Mesenchymal stem cell (in vitro differentiated cells and primary cell): ENCODE results near the gene ASTN2.

Experiments used
- DNase-seq: peaks from one replicate; pipeline ENCODE4 v3.0.0-alpha.2; 2013
- H2AFZ ChIP-seq: one replicate; pipeline ENCODE4 v1.6.1; 2013; ENCODE audit warnings: low read depth, mild to moderate bottlenecking, control low read depth, inconsistent platforms, low read length, moderate library complexity
- H2AK5ac ChIP-seq: 2 replicates; pipeline ENCODE4 v1.6.1; 2013; ENCODE audit warnings: low read length, moderate library complexity, mild to moderate bottlenecking, inconsistent platforms; ENCODE audit not compliant: severe bottlenecking
- H2BK120ac ChIP-seq: one replicate; pipeline ENCODE4 v1.6.1; 2013; ENCODE audit warnings: low read depth, mild to moderate bottlenecking, inconsistent platforms, low read length, moderate library complexity
- H2BK12ac ChIP-seq, 2 experiments: one replicate each; pipeline ENCODE4 v1.6.1; 2013; ENCODE audit warnings: inconsistent platforms in 2 of 2, low read length in 2 of 2, mild to moderate bottlenecking in 2 of 2, moderate library complexity in 2 of 2, control low read depth in 1 of 2
- H2BK15ac ChIP-seq: one replicate; pipeline ENCODE4 v1.6.1; 2013; ENCODE audit warnings: mild to moderate bottlenecking, low read depth, inconsistent platforms; ENCODE audit not compliant: poor library complexity, severe bottlenecking
- H2BK5ac ChIP-seq: 2 replicates; pipeline ENCODE4 v1.6.1; 2013; ENCODE audit warnings: low read depth, mild to moderate bottlenecking, low read length, control low read depth, inconsistent platforms; ENCODE audit not compliant: poor library complexity, severe bottlenecking
- H3K14ac ChIP-seq, 2 experiments: one replicate each; pipeline ENCODE4 v1.6.1; 2013; ENCODE audit warnings: inconsistent platforms in 2 of 2, low read length in 2 of 2, control low read depth in 1 of 2, mild to moderate bottlenecking in 1 of 2, moderate library complexity in 1 of 2
- H3K18ac ChIP-seq, 2 experiments: one replicate each; pipeline ENCODE4 v1.6.1; 2013; ENCODE audit warnings: inconsistent platforms in 2 of 2, low read length in 2 of 2, control low read depth in 1 of 2, low read depth in 1 of 2, mild to moderate bottlenecking in 1 of 2
- H3K23ac ChIP-seq, 2 experiments: one replicate each; pipeline ENCODE4 v1.6.1; 2013; ENCODE audit warnings: inconsistent platforms in 2 of 2, low read length in 2 of 2, mild to moderate bottlenecking in 2 of 2, moderate library complexity in 2 of 2, control low read depth in 1 of 2
- H3K27ac ChIP-seq: 2 replicates; pipeline ENCODE4 v1.5.1; 2013; ENCODE audit warnings: mild to moderate bottlenecking, moderate library complexity, low read length, control low read depth, inconsistent platforms; ENCODE audit not compliant: poor library complexity, severe bottlenecking
- H3K27me3 ChIP-seq, 2 experiments: 2 replicates each; pipeline versions ENCODE4 v1.6.1 to v1.7.0; 2013; ENCODE audit warnings: low read length in 2 of 2, mild to moderate bottlenecking in 2 of 2, moderate library complexity in 2 of 2, control low read depth in 1 of 2, inconsistent platforms in 1 of 2; ENCODE audit not compliant: control insufficient read depth in 1 of 2, insufficient read depth in 1 of 2
- H3K36me3 ChIP-seq, 2 experiments: 2 replicates each; pipeline versions ENCODE4 v1.6.1 to v1.7.0; 2013; ENCODE audit warnings: low read length in 2 of 2, control low read depth in 1 of 2, inconsistent platforms in 1 of 2, low read depth in 1 of 2, mild to moderate bottlenecking in 1 of 2; ENCODE audit not compliant: insufficient read depth in 2 of 2, control insufficient read depth in 1 of 2
- H3K4ac ChIP-seq, 2 experiments: one replicate each; pipeline ENCODE4 v1.6.1; 2013; ENCODE audit warnings: inconsistent platforms in 2 of 2, low read length in 2 of 2, mild to moderate bottlenecking in 2 of 2, moderate library complexity in 2 of 2, control low read depth in 1 of 2, low read depth in 1 of 2
- H3K4me1 ChIP-seq: 2 replicates; pipeline ENCODE4 v1.6.1; 2013; ENCODE audit warnings: low read depth, low read length, control low read depth; ENCODE audit not compliant: control insufficient read depth, insufficient read depth
- H3K4me2 ChIP-seq: 2 replicates; pipeline ENCODE4 v1.6.1; 2013; ENCODE audit warnings: low read length, mild to moderate bottlenecking, inconsistent platforms; ENCODE audit not compliant: poor library complexity, severe bottlenecking
- H3K4me3 ChIP-seq, 2 experiments: 2 replicates each; pipeline versions ENCODE4 v1.5.1 to v1.7.0; 2013; ENCODE audit warnings: low read length in 2 of 2, mild to moderate bottlenecking in 2 of 2, control low read depth in 1 of 2, low read depth in 1 of 2; ENCODE audit not compliant: insufficient read depth in 1 of 2
- H3K79me1 ChIP-seq: replicated peaks from 2 replicates; pipeline ENCODE4 v1.6.1; 2013; ENCODE audit warnings: mild to moderate bottlenecking, control low read depth, low read length, inconsistent platforms; ENCODE audit not compliant: poor library complexity, severe bottlenecking
- H3K9ac ChIP-seq: 2 replicates; pipeline ENCODE4 v1.7.0; 2013; ENCODE audit warnings: mild to moderate bottlenecking, low read length, moderate library complexity
- H3K9me3 ChIP-seq: 2 replicates; pipeline ENCODE4 v1.7.0; 2013; ENCODE audit warnings: mild to moderate bottlenecking, low read length; ENCODE audit not compliant: control insufficient read depth
- H4K8ac ChIP-seq: one replicate; pipeline ENCODE4 v1.6.1; 2013; ENCODE audit warnings: inconsistent platforms, mild to moderate bottlenecking, low read length, moderate library complexity
- H4K91ac ChIP-seq: one replicate; pipeline ENCODE4 v1.6.1; 2013; ENCODE audit warnings: mild to moderate bottlenecking, low read length, inconsistent platforms
- WGBS: methylation state at CpG from one replicate; pipeline ENCODE4 v1.1.7; 2013; ENCODE audit warnings: mixed read lengths; 5-methylcytosine and 5-hydroxymethylcytosine counted together

ASTN2 gene

DNA sequence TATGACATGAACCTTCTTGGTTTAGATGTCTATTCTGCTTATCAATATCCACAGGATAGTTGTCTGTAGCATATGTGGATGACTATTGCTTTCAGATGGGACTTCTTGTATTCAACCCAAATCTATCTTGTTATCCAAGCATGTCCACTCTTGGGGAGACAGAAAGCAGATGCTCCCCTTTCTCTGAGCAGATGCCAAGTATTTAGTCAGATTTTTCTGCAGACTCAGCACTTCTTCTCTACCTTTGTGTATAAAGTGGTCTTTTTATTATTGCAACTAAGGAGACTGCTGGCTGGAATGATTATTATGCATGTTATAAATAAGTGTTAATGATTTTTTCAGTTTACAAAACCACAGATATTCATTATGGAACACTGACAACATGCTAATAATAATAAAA, 45.1 kb upstream of the ASTN2 start:
- no peak overlapping the region for H3K14ac ChIP-seq
- no peak overlapping the region for H3K23ac ChIP-seq
- no peaks in the 10 kb centered on the region for H3K4me1 ChIP-seq
- H2BK120ac ChIP-seq, result no peak overlapping the region
- no peak overlapping the region for H3K9ac ChIP-seq
- no peak overlapping the region for H2BK12ac ChIP-seq
- H4K91ac ChIP-seq, result no peak overlapping the region
- H3K27ac ChIP-seq, result no peak overlapping the region
- H3K9me3 ChIP-seq, result no peaks in the 10 kb centered on the region
- no peaks in the 10 kb centered on the region for H3K79me1 ChIP-seq
- no peak overlapping the region for H2BK5ac ChIP-seq
- H2AFZ ChIP-seq, result no peak overlapping the region
- no peak for DNase-seq
- no peak overlapping the region for H3K18ac ChIP-seq
- H3K4ac ChIP-seq, result no peak overlapping the region
- H4K8ac ChIP-seq, result no peak overlapping the region
- H3K36me3 ChIP-seq, result no peaks in the 10 kb centered on the region
- H3K27me3 ChIP-seq, result peaks cover 0 to 4% of the 10 kb centered on the region in 2 experiments
- H3K4me2 ChIP-seq, result no peak overlapping the region
- H2AK5ac ChIP-seq, result no peak overlapping the region
- no peak overlapping the region for H2BK15ac ChIP-seq
- no peak overlapping the region for H3K4me3 ChIP-seq

DNA sequence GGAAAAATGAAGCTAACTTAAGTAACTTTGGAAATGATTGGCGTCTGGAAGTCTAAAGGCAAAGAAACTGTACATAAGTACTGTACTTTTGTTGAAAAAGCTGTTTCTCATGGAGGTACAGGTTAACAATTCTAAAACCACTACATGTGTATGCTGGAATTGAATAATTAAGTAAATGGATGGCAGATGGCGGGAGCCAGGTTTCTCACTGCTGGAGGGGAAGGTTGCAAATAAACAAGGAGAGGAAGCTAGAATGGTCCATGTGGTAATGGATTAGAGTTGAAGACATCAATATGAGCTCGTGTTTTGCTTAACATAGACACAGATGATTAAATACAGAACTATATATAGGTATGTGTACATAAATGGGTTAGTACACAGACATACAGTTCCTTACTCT, 43.2 kb upstream of the ASTN2 start:
- Histone ChIP-seq H3K27ac (no peak overlapping the region), H3K4me2 (no peak overlapping the region), H3K9ac (no peak overlapping the region), H3K4ac (no peak overlapping the region), H2BK120ac (no peak overlapping the region), H2BK15ac (no peak overlapping the region), H3K9me3 (no peaks in the 10 kb centered on the region), H4K8ac (no peak overlapping the region), H3K79me1 (no peaks in the 10 kb centered on the region), H3K36me3 (no peaks in the 10 kb centered on the region), H2AFZ (no peak overlapping the region), H3K14ac (no peak overlapping the region), H2AK5ac (no peak overlapping the region), H3K23ac (no peak overlapping the region), H2BK5ac (no peak overlapping the region), H3K4me1 (no peaks in the 10 kb centered on the region), H4K91ac (no peak overlapping the region), H3K27me3 (no peaks in the 10 kb centered on the region), H3K18ac (no peak overlapping the region), H3K4me3 (no peak overlapping the region), H2BK12ac (no peak overlapping the region)
- 89% methylated on average over 2 of the region's 3 CpGs for WGBS
- no peak for DNase-seq

GRCh38 chr9:117454711-117455110, 39.9 kb upstream of the ASTN2 start:
- Histone ChIP-seq H2BK12ac (no peak overlapping the region), H2BK5ac (no peak overlapping the region), H3K9ac (no peak overlapping the region), H3K4me2 (no peak overlapping the region), H2BK15ac (no peak overlapping the region), H3K4me1 (no peaks in the 10 kb centered on the region), H3K14ac (no peak overlapping the region), H2AFZ (no peak overlapping the region), H3K4me3 (no peak overlapping the region), H3K79me1 (no peaks in the 10 kb centered on the region), H3K36me3 (no peaks in the 10 kb centered on the region), H3K27ac (no peak overlapping the region), H2BK120ac (no peak overlapping the region), H3K4ac (no peak overlapping the region), H4K91ac (no peak overlapping the region), H2AK5ac (no peak overlapping the region), H4K8ac (no peak overlapping the region), H3K18ac (no peak overlapping the region), H3K9me3 (no peaks in the 10 kb centered on the region), H3K27me3 (no peaks in the 10 kb centered on the region), H3K23ac (no peak overlapping the region)
- no peak for DNase-seq

GRCh38 chr9:117453737-117454136, 38.9 kb upstream of the ASTN2 start:
- H2AFZ ChIP-seq, result no peak overlapping the region
- H3K4me3 ChIP-seq, result no peak overlapping the region
- no peaks in the 10 kb centered on the region for H3K4me1 ChIP-seq
- H3K27ac ChIP-seq, result no peak overlapping the region
- H4K8ac ChIP-seq, result no peak overlapping the region
- H3K79me1 ChIP-seq, result no peaks in the 10 kb centered on the region
- no peaks in the 10 kb centered on the region for H3K36me3 ChIP-seq
- DNase-seq, result no peak
- H3K18ac ChIP-seq, result no peak overlapping the region
- H3K9ac ChIP-seq, result no peak overlapping the region
- no peaks in the 10 kb centered on the region for H3K9me3 ChIP-seq
- H2BK15ac ChIP-seq, result no peak overlapping the region
- H2AK5ac ChIP-seq, result no peak overlapping the region
- no CpG with 5 or more reads among the region's 1 CpG for WGBS
- H2BK120ac ChIP-seq, result no peak overlapping the region
- H3K23ac ChIP-seq, result no peak overlapping the region
- no peak overlapping the region for H3K4me2 ChIP-seq
- no peak overlapping the region for H3K14ac ChIP-seq
- H3K4ac ChIP-seq, result no peak overlapping the region
- H3K27me3 ChIP-seq, result no peaks in the 10 kb centered on the region
- no peak overlapping the region for H2BK5ac ChIP-seq
- H4K91ac ChIP-seq, result no peak overlapping the region
- no peak overlapping the region for H2BK12ac ChIP-seq
